Right renal pelvis (tissue), 4 donors: ENCODE results near the gene FNDC10. TPM values are rescaled to one million over a fixed set of nuclear protein-coding genes. Genes with fewer than 3 reads are reported as not detected.
"Not testable (repeated sequence)": the region's sequence is repeated elsewhere in the genome, so short reads cannot be mapped to it uniquely, and the experiment has no call there.

ENCODE experiments used
- DNase-seq, 4 donors: peaks; one replicate each; pipeline ENCODE4 v3.0.0-alpha.2; 2013; ENCODE audit warnings: low read depth in 4 of 4, low spot score in 3 of 4, missing footprints in 1 of 4
- polyA plus RNA-seq, 4 donors: library from polyadenylated mRNA; unstranded; fragments of 120-200 nt; gene quantifications; one replicate each; pipeline ENCODE4 v1.2.1, GENCODE V29; 2013; ENCODE audit not compliant: insufficient read length in 4 of 4

Gene FNDC10
- polyA plus RNA-seq = 1 to 10 TPM; 1.5 to 4.5 (median 2.6) TPM

DNA sequence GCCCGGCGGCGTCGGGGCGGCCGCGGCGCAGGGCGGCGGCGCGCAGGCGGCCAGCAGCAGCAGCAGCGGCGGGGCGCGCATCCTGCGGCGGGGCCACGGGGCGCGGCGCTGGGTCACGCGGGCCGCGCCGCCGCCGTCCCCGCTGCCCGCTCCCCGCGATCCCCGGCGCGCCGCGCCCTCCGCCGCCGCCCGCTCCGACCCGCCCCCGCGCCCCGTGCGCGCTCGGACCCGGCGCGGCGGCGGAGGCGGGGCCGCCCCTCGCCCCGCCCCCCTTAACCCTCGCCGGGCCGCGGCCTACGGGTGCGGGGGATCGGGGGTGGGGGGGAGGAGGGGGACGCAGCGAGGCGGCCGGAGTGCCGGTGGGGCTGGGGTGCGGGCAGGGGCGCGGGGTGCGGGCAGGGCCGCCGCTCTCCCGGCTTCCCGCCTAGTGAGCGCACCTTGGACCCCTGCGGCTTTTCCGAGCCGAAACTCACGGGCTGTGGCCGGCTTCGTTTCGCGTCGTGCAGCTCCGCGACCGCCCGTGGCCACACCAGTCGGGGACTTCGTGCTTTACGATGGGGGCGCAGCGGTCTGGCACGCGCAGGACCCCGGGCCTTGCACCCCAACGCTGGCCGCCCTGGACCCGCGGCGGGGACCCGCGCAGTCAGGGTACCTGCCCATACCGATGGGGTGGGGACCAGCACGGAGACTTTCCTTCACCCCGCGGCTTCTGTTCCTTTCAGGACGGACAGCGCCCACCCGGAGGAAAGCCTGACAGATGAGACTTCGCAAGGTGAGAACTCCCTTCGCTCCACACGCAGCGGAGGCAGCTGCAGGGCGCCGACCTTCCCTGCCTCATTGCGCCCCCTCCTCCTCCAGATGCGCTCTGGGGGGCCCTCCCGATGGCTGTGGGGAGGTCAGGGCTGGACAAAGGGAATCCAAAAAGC is at the start of gene FNDC10:
Gene FNDC10, minus strand, starts transcription at position 201 of the 926 bp plus-strand sequence. Its CDS starts 120 bp downstream, at position 81.
- DNase-seq = no peak

DNA sequence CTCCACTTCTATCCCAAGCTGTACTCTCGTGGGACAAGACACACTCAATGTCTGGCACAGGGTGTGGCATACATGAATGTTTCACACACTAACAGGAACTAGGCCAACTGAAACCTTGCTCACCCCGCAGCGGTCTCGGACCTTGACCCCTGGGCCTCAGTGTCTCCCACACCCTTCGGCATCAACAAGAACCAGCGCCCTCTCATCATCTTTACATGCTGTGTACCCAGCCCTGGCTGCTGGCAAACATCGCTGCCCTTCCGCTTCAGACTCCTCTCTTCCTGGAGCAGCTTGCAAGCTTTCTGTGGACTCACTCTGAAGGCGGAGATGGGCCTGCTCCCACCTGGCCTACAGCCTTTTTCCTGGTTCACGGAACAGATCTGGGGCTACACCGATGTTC is 48.3 kb upstream of the FNDC10 start:
- DNase-seq = not testable (repeated sequence)

DNA sequence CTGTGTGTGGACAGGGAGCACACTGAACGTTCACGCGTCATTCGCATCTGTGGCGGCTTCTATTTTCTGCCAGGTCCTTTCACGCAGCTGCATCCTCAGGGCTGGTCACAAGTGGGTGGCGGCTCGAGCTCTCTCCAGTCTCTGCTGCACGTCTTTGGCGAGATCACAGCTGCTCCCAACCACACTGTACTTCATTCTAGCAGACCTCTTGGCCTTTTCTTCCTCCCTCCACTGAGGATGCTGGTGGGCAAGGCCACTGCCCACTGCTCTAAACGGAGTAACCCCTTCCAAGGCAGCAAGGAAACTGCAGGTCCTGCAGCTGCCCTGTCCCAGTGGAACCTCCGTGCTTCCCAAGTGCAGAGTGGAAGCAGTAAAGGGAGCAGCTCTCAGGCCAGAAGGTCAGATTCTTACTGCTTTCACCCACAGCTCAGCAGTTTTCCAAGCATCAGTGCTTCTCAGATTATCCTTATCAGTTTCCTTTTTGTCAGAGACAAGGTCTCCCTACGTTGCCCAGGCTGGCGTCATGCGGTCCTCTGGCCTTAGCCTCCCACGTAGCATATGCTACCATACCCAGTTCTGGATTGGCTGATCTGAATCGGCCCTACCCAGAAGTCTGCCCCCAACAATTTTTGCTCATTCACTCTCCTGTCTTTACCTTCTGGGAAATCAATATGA is 47.8 kb upstream of the FNDC10 start:
- not testable (repeated sequence) for DNase-seq

GRCh38 chr1:1646326-1646725 is 46.4 kb upstream of the FNDC10 start:
- not testable (repeated sequence) for DNase-seq

- not testable (repeated sequence) for DNase-seq
Observed at GRCh38 chr1:1640711-1641461, 41.0 kb upstream of the FNDC10 start.

DNA sequence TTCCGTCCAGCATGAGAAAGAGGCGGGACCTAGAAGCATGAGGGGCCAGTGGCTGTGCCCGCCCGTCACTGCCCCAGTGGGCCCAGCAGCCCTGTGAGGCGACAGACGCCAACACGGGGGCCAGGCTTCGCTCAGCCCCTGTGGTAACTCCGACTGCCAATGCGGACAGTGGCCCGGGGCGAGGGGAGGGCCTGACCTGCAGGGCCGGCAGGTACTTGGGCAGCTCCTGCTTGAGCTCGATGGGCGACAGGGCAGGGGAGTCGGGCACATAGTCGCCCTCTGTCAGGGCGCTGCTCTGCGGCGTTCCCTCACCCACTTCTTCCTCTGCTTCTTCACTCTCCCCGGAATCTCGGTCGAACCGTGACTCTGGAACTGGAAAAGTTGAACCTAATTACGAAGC is 40.1 kb upstream of the FNDC10 start:
- not testable (repeated sequence) for DNase-seq

GRCh38 chr1:1639368-1639767 is 39.4 kb upstream of the FNDC10 start:
- not testable (repeated sequence) for DNase-seq

DNA sequence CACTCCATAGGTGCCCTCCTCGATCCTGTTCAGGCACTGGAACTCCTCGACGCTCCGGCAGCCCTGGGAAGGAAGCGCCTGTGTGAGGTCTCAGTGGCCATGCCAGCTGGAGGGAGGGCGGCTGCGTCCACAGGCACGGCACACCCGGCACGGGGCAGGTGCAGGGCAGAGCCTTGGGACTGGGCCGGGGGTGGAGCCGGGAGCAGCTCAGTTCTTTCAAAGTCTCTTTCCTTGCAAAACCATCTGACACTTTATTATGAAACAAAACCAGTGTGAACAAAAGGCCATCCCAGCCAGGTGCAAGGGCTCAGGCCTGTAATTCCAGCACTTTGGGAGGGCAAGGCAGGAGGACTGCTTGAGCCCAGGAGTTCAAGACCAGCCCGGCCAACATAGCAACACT is 38.6 kb upstream of the FNDC10 start:
- not testable (repeated sequence) for DNase-seq

- DNase-seq = not testable (repeated sequence)
Observed at GRCh38 chr1:1637479-1637875, 37.5 kb upstream of the FNDC10 start.

- DNase-seq = not testable (repeated sequence)
Observed at GRCh38 chr1:1636621-1637478, 36.9 kb upstream of the FNDC10 start.

DNA sequence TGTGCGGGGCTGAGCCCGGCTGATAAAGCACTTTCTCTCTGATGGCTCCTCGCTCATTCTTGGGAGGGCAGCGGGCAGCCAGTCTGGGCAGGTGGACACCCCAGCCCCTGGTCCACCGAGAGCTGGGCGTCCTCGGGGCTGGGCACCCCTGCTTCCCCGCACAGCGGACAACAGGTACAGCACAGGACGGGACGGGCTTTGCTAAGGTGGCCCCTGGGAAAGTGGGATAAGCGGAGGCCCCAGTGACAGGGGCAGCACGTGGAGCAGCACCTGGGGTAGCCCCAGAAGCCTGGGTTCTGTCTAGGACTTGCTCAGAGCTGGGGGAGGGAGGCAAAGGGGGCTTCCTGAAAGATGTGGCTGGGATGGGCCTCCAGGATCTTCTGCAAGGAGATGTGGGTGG is 34.7 kb upstream of the FNDC10 start:
- not testable (repeated sequence) for DNase-seq

DNA sequence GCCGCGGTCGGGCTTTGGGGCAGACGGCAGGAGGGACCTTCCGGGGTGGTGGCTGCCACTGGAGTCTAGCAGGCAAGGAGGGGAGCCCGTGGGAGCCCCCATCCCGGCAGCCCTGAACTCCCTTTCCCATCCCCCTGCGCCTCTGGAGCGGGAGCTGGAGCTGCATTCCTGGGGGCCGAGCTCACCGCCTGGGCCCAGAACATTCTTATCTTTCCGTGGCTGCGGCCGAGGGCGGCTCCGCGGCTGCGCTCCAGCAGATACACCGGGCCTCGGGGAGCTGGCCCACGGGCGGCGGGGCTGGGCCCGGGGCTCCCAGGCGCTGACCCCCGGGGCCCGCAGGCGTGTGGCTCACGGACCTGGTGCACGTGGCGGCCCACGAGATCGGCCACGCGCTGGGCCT is 33.5 kb upstream of the FNDC10 start:
- not testable (repeated sequence) for DNase-seq

DNA sequence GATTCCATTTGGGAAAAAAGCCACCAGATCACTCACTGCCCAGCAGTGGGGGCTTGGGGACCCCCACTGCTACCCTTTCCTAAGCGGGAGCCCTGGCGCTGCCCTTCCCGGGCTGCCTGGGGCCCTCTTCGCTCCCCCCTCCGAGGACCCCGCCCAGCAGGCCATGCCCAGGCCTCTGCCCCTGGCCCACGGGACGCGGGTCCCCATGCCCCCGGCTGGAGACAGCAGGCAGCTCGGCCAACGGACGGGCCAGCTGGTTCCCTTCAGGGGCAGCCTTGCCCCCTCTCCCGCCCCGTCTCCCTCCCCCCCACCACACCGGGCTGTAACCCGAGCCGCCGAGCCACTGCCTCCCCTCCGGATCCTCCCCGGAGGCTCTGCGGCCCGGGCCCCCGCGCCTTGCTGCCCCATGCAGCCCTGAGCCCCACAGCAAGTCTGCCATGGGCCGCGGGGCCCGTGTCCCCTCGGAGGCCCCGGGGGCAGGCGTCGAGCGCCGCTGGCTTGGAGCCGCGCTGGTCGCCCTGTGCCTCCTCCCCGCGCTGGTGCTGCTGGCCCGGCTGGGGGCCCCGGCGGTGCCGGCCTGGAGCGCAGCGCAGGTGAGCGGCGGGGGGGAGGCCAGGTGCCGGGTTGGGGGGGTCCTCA is 32.0 kb upstream of the FNDC10 start, which contains the start of gene MMP23B:
Gene MMP23B, plus strand, starts transcription at position 392 of the 639 bp plus-strand sequence. Its CDS starts 46 bp downstream, at position 438.
- no peak for DNase-seq

- no peak for DNase-seq
Observed at GRCh38 chr1:1630965-1631781, 31.2 kb upstream of the FNDC10 start.

GRCh38 chr1:1630191-1630964 is 30.4 kb upstream of the FNDC10 start:
- peak in 1 of 4 donors; percentile 67 for DNase-seq

DNA sequence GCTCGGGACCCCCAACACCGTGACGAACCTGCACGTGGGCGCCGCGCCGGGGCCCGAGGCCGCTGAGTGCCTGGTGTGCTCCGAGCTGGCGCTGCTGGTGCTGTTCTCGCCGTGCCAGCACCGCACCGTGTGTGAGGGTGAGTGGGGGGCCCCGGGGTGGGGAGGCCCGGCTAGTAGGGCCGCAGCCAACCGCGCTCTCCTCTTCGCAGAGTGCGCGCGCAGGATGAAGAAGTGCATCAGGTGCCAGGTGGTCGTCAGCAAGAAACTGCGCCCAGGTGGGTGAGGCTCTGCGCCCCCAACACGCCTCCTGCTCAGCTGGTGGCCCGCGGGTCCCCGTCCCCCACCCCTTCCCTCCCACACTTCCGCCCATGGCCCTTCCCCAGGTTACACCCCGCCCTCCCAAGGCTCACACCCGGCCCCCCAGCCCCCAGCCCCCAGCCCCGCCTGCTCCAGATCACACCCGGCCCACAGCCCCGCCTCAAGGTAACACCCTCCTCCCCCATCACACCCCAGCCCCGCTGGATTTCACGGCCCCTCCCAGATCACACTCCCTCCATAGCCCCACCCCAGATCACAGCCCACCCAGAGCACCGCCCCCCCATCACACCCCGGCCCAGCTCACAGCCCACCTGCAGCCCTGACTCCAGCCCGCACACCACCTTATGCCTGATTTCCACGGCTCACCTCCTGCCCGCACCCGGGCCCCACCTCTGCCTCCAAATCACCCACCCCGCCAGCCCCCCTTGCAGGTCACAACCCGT is 29.7 kb upstream of the FNDC10 start:
- no peak for DNase-seq
